DMS114 treated with DMSO at 0.1 percent for 48 hours (cell line): ENCODE results near the gene ZCCHC14.
"Not testable (repeated sequence)": the region's sequence is repeated elsewhere in the genome, so short reads cannot be mapped to it uniquely, and the experiment has no call there.

Experiments used
- DNase-seq: peaks from one replicate; lab custom pipeline; 2025; ENCODE audit not compliant: unreplicated experiment; lab: John Stamatoyannopoulos, UW

The ZCCHC14 gene

GRCh38 chr16:87412371-87412995 lies 80.3 kb downstream of the ZCCHC14 start:
- no peak for DNase-seq

GRCh38 chr16:87411375-87412271 lies 81.2 kb downstream of the ZCCHC14 start:
- DNase-seq, result no peak

GRCh38 chr16:87410968-87411367 lies 81.9 kb downstream of the ZCCHC14 start:
- no peak for DNase-seq

GRCh38 chr16:87410530-87410929 lies 82.3 kb downstream of the ZCCHC14 start:
- DNase-seq, result no peak

- DNase-seq, result no peak
These were observed 83.0 kb downstream of the ZCCHC14 start for GRCh38 chr16:87409781-87410180.

GRCh38 chr16:87409153-87409552 lies 83.7 kb downstream of the ZCCHC14 start:
- no peak for DNase-seq

GRCh38 chr16:87407511-87408112 lies 85.2 kb downstream of the ZCCHC14 start:
- no peak for DNase-seq

- DNase-seq, result no peak
These were observed 86.2 kb downstream of the ZCCHC14 start for GRCh38 chr16:87406495-87407088.

GRCh38 chr16:87404764-87405625 lies 87.8 kb downstream of the ZCCHC14 start:
- DNase-seq, result no peak

- DNase-seq, result no peak
These were observed 97.5 kb downstream of the ZCCHC14 start for GRCh38 chr16:87395181-87395842.

GRCh38 chr16:87393680-87394055 lies 99.2 kb downstream of the ZCCHC14 start:
- DNase-seq, result no peak

- DNase-seq, result peak; percentile 32
These were observed 99.8 kb downstream of the ZCCHC14 start for GRCh38 chr16:87392821-87393679.

- DNase-seq, result peak; percentile 88
These were observed 100.6 kb downstream of the ZCCHC14 start, which contains the start of gene MAP1LC3B for GRCh38 chr16:87391950-87392820. TSS of gene MAP1LC3B (plus strand) at chr16:87392336. CDS start at chr16:87392428, 92 bp downstream.

- peak; percentile 25 for DNase-seq
These were observed 101.4 kb downstream of the ZCCHC14 start for GRCh38 chr16:87391324-87391949.

GRCh38 chr16:87390641-87391323 lies 102.0 kb downstream of the ZCCHC14 start:
- DNase-seq, result no peak

- not testable (repeated sequence) for DNase-seq
These were observed 102.9 kb downstream of the ZCCHC14 start for GRCh38 chr16:87389914-87390313.

GRCh38 chr16:87389245-87389644 lies 103.6 kb downstream of the ZCCHC14 start:
- DNase-seq, result no peak
